ENCODE measurements around the gene CHERP.
"Not testable (repeated sequence)": the region's sequence is repeated elsewhere in the genome, so short reads cannot be mapped to it uniquely, and the experiment has no call there.

The CHERP gene

GRCh38 chr19:16476401-16476800 is 65.8 kb downstream of the CHERP start:
- DNase-seq (ENCODE audit: low read depth in 2 of 2): no peak

DNA sequence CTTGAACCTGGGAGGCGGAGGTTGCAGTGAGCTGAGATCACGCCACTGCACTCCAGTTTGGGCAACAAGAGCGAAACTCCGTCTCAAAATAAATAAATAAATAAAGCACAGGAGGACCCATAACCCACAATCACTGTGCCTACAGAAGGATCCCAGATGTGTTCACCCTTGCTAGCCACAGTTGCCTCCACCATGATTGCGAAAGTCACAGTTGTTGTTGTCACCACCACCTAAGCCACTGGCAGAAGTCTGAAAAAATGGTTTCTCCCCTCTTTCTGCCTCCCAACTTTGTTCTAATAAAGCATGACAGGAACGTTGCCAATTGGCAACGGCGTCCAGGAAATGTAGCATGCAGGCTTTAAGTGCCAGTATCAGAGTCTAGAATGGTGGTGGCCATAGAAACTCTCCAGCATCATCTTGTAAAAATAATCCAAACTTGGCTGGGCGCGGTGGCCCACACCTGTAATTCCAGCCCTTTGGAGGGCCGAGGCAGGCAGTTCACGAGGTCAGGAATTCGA is 68.3 kb downstream of the CHERP start:
- DNase-seq (ENCODE audit: low read depth in 2 of 2): no peak

DNA sequence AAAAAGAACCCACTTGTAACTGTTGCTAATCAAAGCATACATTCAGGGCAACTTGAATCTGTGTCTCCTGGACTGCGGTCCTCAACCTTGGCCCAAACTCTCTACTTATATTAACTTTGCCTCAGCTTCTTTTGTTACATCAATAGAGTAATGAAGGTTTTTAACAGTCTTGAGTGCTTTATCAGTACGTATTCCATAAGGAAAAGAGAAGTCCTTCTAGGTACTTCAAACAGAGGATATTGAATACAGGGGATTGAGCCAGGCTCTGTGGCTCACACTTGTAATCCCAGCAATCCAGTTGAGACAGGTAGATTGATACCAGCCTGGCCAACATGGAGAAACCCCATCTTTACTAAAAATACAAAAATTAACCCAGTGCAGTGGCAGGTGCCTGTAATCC is 69.2 kb downstream of the CHERP start:
- DNase-seq (ENCODE audit: low read depth in 2 of 2): no peak

- DNase-seq (ENCODE audit: low read depth in 2 of 2): not testable (repeated sequence)
Measured at GRCh38 chr19:16472559-16472899, 69.7 kb downstream of the CHERP start.

DNA sequence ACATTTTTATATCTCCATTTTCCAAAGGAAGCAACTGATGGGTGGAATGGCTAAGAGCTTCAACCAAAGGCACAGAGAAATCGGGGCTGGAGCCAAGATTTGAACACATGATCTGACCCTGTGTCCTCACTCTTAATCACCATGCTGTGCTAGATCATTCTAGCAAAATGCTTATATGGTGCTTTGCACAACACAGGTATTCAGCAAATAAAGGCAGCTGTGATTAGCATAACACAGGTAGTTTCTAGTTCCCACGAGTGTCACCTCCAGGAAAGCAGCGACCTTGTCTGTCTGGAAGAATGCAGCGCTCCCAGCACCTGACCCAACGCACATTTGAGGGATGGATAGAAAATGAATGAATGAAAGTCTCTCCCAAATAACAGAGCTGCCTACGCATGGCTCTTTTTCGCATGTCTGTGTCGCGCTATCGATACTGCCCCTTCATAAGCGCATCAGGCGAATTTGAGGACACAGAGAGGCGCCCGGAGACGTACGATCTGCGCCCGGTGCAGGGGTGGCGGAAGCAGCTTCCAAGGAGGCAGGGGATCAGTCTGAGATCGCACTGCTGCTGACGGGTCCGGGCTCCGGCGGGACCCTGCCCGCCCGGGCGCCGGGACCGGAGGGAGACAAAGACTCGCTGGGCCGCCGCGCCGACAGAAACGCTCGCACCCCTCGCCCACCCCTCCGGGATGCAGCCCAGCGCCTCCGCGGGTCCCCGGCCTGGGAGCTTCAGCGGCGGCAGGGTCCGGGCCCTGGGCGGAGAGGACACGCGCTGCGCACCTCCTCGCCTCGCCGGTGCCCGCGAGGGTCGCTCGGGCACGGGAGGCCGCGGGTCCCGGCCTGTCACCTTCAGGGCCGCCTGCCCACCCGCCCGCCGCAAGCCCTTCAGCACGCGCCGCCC is 71.1 kb downstream of the CHERP start:
- no peak for DNase-seq (ENCODE audit: low read depth in 2 of 2)

DNA sequence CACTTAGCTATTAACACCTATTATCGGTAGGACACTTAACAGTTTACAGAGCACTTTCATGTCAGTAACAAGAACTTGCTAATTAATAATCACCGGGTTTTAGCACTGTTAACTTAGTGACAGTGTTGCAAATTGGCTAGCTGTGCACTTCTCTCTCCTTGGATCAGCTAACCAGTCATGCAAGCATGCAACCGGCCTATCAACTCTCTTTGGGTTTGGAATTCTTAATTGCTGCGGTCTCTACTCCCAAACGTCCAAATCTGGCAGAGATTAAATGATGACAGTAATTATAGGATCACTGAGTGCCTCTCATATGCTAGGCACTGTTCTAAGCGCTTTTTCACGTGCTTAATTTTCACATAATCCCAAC is 71.7 kb downstream of the CHERP start:
- no peak for DNase-seq (ENCODE audit: low read depth in 2 of 2)

Measured in stimulated activated CD8-positive, alpha-beta memory T cell treated with anti-CD3 and anti-CD28 coated beads, Interleukin-2, amount 100 ng/mL, for 1 hour (primary cell).